Activated naive CD4-positive, alpha-beta T cell treated with anti-CD3 and anti-CD28 coated beads, Interleukin-2, amount 50 U/mL, for 72 hours (primary cell): ENCODE data around the gene RAB11FIP3. TPM values are rescaled to one million over a fixed set of nuclear protein-coding genes. Genes with fewer than 3 reads are reported as not detected.
"Not testable (repeated sequence)": the region's sequence is repeated elsewhere in the genome, so short reads cannot be mapped to it uniquely, and the experiment has no call there.

Experiments used
- ATAC-seq, 2 donors: fragments of 150-1000 bp; cut with Tn5 transposase; 2 replicates each; pipeline ENCODE4 v1.10.0; 2021; ENCODE audit warnings: mild to moderate bottlenecking in 2 of 2, moderate library complexity in 2 of 2
- DNase-seq, 2 donors: peaks; one replicate each; pipeline ENCODE4 v3.0.0; 2021 to 2022; ENCODE audit warnings: low spot score in 2 of 2
- H3K27ac Mint-ChIP-seq, 2 donors: one replicate each; pipeline ENCODE4 v1.8.0; 2022; ENCODE audit warnings: mild to moderate bottlenecking in 2 of 2, mixed read lengths in 2 of 2
- H3K36me3 Mint-ChIP-seq, 2 donors: one replicate each; pipeline ENCODE4 v1.8.0; 2022; ENCODE audit warnings: mixed read lengths in 2 of 2
- H3K9me3 Mint-ChIP-seq, 2 donors: one replicate each; pipeline ENCODE4 v1.8.0; 2022; ENCODE audit warnings: mixed read lengths in 2 of 2
- total RNA-seq, 2 donors: library from RNA; stranded (reverse); gene quantifications; one replicate each; pipeline ENCODE4 v1.2.3, GENCODE V29; 2022

RAB11FIP3 gene, protein sequence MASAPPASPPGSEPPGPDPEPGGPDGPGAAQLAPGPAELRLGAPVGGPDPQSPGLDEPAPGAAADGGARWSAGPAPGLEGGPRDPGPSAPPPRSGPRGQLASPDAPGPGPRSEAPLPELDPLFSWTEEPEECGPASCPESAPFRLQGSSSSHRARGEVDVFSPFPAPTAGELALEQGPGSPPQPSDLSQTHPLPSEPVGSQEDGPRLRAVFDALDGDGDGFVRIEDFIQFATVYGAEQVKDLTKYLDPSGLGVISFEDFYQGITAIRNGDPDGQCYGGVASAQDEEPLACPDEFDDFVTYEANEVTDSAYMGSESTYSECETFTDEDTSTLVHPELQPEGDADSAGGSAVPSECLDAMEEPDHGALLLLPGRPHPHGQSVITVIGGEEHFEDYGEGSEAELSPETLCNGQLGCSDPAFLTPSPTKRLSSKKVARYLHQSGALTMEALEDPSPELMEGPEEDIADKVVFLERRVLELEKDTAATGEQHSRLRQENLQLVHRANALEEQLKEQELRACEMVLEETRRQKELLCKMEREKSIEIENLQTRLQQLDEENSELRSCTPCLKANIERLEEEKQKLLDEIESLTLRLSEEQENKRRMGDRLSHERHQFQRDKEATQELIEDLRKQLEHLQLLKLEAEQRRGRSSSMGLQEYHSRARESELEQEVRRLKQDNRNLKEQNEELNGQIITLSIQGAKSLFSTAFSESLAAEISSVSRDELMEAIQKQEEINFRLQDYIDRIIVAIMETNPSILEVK
- total RNA-seq, result 10 to 100 TPM; 18.6 to 32.0 TPM

DNA sequence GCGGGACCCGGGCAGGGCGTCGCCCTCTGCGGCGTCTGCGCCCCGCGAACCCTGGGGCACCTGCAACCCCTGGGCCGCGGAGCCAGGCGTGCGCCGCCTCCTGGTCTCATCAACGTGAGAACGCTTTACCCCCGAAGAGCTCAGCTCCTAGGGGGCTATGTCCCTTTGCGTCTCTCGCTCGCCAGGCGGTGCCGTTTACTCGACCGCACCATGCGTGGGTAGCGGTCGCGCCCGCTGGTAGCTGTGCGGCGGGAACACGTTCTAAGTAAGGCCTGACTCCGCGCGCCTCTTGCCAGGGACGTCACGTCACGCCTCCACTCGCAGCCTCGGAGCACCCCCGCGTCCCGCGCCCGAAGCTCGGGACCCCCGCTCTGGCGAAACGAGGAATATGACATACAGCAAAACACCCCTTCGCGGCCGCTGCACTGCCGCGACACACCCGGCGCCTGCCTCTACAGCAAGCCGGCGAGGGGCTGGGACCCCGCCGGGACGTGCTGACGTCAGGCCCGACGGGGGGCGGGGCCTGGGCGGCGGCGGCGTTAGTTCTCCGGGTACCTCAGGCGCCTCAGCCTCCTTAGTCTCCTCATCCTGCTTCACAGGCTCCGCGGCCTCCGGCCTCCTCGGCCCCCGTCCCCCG lies at the start of gene RAB11FIP3:
RAB11FIP3 (plus strand) TSS at position 568 of the 637 bp plus-strand sequence. CDS start 358 bp downstream, outside the sequence.
- peak; percentile 85 to 89 for DNase-seq
- Mint-ChIP-seq H3K27ac (peak within 1 kb of the TSS; percentile 61 to 72), H3K9me3 (no peaks in the 10 kb centered on the region), H3K36me3 (peaks cover 0 to 6% of the 10 kb centered on the region in 2 donors)
- ATAC-seq, result peak; percentile 92 to 95

DNA sequence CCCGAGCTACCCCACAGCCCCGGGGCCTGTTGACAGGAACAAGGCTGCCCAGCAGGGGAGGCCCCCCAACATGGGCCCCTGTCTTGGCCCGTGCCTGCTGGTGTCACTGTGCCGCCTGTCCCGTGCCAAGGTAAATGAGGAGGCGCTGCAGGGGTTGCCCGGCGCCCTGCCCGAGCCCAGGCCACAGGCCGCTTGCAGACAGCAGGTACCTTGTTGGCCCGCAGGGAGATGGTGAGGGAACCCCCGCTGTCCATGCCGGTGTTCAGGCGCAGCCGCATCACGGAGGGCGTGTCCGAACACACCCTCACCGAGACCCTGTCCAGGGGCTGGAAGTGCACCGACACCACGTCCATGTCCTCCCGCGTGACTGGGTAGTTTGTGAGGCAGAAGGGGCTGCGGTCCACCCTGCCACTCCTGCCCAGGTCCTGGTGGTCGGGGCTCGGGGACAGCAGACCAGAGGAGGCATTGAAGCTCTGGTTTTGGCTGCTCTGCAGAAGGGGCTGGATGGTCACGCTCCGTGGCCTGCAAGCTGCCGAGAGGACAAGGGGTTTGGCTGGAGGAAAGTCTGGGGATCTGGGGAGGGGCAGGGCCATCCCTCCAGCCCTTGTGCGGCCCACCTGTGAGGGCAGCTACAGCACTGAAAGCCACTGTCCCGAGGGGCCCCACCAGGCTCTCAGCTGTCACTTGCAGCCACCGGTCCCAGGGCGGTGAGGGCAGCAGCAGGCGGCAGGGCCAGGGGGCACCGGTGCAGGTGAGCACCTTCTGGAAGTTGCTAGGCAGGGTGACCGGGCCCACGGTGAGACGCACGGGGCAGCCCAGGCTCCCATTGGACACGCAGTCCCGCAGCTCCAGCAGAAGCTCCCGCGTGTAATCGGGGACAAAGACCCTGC lies 49.3 kb upstream of the RAB11FIP3 start:
- H3K9me3 Mint-ChIP-seq, result no peaks in the 10 kb centered on the region
- no peaks in the 10 kb centered on the region for H3K36me3 Mint-ChIP-seq
- ATAC-seq (no peak), DNase-seq (no peak)
- H3K27ac Mint-ChIP-seq, result no peak overlapping the region

DNA sequence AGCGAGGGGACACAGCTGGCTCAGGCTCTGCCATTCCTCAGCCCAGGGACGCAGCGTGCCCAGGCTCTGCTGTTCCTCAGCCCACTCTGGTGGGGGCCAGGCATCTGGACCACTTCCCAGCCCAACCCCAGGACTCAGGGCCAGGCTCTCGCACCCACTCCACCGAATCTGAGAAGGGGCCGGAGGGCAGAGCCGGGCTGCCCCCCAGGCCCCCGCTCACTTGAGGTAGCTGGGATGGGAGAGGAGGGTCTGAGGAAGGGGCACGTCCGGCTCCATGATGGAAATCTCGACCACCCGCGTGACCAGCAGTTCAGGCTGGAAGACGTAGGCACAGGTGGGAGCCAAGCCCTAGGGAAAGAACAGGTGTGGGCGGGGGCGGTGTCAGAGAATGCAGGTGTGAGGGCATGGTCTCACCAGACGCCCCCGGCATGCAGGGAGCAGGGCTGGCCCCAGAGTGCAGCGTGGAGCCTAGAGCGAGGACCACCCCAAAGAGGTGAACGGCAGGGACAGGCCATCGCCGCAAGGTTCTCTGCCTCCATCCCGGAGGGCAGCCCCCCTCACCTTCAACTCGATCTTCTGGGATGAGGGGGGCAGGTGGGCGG lies 48.5 kb upstream of the RAB11FIP3 start:
- no peaks in the 10 kb centered on the region for H3K9me3 Mint-ChIP-seq
- no peaks in the 10 kb centered on the region for H3K36me3 Mint-ChIP-seq
- no peak overlapping the region for H3K27ac Mint-ChIP-seq
- ATAC-seq (no peak), DNase-seq (no peak)

DNA sequence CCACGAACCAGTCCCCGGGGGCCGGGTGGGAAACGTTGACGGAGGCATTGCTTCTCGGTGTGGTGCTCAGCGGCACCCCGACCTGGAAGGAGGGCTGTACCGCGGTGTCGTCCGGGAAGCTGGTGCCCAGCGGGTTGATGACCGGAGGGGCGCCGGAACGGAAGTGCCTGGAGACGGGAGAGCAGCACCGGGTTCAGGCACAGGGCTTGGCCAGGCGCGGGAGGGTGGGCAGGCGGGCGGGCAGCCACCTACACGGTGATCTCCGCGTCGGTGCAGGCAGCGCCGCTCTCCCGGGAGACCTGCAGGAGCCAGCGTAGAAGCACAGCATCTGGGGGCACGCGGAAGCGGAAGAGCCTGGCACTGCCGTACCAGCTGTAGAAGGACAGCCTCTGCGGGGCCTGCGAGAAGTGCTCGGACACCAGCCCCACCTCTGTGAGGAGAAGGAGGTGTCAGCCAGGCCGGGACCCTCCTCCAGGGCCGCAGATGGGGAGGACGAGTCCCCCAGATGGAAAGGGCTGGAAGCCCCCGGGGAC lies 48.0 kb upstream of the RAB11FIP3 start:
- Mint-ChIP-seq H3K27ac (no peak overlapping the region), H3K9me3 (no peaks in the 10 kb centered on the region), H3K36me3 (no peaks in the 10 kb centered on the region)
- DNase-seq, result no peak
- ATAC-seq, result no peak

DNA sequence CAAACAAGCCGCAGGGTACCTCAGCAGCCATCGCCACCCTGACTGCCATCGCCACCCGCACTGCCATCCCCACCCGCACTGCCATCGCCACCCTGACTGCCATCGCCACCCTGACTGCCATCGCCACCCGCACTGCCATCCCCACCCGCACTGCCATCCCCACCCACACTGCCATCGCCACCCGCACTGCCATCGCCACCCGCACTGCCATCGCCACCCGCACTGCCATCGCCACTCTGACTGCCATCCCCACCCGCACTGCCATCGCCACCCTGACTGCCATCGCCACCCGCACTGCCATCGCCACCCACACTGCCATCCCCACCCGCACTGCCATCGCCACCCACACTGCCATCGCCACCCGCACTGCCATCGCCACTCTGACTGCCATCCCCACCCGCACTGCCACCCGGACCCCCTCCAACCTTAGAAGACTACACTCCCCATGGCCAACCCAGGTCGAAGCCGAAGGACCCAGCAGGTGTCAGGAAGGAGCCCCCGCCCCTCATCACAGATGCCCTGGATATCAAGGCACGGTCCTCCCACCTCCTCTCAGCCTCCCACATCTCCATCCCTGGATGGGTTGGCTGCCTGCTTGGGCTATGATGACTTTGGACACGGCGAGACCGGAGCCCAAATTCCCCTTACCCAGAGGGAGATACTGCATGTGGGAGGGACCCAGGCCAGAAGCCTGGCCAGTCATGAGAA lies 47.2 kb upstream of the RAB11FIP3 start:
- H3K9me3 Mint-ChIP-seq, H3K27ac Mint-ChIP-seq, ATAC-seq, DNase-seq, H3K36me3 Mint-ChIP-seq: not testable (repeated sequence)

DNA sequence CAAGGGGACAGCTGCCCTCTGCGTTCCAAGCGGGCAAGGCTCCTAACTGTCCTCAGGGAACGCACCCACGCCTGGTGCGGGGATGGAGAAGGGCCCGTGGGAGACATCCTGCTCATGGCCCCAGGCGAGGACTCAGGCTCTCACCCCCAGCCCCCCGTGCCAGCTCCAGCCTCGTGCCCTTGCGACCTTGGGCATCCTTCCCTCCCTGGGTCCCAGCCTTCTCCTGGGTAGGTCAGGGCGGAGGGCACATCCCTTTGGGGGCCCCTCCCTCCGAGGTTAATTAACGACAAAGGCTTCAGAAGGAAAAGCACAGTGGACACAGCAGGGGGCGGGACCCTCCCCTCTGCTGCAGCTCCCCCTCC lies 46.6 kb upstream of the RAB11FIP3 start:
- ATAC-seq (no peak), DNase-seq (no peak)
- Mint-ChIP-seq H3K9me3 (no peaks in the 10 kb centered on the region), H3K27ac (no peak overlapping the region), H3K36me3 (no peaks in the 10 kb centered on the region)

DNA sequence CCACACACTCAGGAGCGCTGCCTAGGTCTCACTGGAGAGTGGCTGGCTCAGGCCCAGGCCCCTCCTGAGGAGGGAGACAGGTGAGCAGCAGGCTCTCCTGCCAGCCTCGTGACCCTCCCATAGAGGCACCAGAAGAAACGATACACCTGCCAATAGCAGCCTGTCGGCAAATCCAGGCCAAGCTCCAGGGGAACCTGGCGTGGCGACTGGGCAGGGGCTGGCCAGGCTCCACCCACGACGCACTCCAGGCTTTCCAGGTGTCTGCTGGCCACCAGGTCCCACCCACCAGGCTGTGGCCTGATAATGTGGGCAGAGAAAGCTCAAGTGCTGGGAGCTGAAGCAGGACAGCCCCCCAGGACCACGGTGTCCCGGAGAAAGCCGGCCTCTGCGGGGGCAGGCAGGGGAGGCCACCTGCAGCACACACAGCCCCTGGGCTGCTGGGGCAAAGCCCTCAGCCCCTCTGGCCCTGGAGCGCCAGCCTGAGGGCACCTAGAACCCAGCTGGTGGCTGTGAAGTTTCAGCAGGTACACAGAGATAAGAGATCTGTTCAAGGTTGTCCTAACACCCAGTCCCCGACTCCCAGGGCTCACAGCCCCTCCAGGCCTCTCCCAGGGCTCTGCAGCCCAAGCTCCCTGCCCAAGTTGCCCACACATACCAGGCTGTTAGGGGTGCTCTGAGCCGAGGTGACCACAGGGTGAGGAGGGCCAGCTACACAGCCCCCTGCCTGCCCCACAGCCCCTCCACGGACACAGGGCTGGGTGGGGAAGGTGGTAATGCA lies 46.1 kb upstream of the RAB11FIP3 start:
- Mint-ChIP-seq H3K9me3 (no peaks in the 10 kb centered on the region), H3K27ac (peak overlapping the region in 1 of 2 donors; percentile 64), H3K36me3 (no peaks in the 10 kb centered on the region)
- ATAC-seq (no peak), DNase-seq (no peak)

DNA sequence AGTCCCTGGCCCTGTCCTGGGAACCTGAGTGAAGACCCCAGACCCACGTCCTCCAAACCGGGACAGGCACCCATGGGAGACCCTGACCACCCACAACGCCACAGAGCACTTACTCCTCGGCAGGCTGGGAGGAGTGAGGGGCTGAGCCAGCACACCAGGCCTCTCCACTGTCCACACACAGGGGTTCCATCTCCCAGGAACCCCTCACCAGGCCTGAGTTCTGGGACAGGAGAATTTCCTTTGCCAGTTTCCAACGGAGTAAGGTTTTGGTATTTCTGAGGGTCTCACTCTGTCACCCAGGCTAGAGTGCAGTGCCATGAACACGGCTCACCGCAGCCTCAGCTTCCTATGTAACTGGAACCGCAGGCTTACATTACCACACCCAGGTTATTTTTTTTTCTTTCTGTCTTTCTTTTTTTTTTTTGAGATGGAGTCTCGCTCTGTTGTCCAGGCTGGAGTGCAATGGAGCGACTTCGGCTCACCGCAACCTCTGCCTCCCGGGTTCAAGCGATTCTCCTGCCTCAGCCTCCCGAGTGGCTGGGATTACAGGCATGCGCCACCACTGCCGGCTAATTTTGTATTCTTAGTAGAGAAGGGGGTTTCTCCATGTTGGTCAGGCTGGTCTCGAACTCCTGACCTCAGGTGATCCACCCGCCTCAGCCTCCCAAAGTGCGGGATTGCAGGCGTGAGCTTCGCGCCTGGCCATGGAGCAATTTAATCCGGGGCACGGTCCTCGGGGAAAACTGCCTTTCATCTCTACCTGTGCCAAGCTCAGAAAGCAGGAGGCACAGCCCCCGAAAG lies 45.3 kb upstream of the RAB11FIP3 start:
- Mint-ChIP-seq H3K36me3 (no peaks in the 10 kb centered on the region), H3K9me3 (no peaks in the 10 kb centered on the region), H3K27ac (peak overlapping the region; percentile 60 to 64)
- DNase-seq (no peak), ATAC-seq (no peak)

DNA sequence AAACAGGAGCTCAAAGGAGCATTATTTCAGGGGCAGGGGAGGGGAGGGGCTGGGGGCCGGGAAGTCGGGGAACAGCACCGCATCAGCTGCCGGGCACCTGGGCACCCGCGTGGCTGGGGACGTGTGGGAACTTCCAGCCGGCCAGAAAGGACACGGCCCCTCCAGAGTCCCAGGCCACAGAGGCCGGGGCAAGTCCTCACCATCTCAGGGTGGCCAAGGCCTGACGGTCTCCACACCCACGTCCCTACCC lies 44.8 kb upstream of the RAB11FIP3 start:
- no peak for ATAC-seq

DNA sequence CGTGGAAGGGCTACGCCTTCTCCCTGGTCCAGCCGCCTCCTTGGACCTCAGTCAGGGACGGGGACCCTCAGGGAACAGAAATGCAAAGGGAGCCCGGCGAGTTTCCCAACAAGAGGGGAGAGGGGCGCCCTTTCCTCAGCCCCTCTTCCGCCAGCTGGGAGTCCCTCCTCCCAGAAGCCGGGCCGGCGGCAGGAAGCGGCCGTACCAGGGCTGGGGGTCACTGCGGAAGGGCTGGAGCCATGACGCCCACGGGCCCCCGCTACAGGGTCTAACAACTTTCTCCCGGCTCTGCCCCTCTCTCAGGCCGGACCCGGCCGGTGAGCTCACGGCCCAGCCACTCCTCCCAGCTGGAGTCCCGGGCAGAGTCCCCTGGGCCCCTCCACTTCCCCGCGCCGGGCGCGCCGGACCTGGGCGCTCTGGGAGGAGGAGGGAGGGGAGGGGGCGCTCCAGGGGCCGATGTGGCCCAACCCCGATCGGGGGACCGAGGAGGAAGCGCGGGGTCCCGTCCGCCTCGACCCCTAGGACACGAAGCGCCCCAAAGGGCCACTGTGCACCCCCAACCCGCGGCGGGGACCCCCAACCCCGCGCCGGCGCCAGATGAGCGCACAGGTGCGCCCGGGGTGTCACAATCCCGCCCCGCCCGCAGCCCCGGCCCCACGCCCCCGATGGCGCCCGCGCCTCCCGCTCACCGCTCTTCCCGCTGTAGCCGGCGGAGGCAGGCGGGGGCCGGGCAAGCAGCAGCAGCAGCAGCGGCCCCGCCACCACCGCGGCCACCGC lies 44.2 kb upstream of the RAB11FIP3 start:
- no peaks in the 10 kb centered on the region for H3K36me3 Mint-ChIP-seq
- no peak for DNase-seq

More for the DNA sequence above, 44.8 kb upstream of the RAB11FIP3 start:
- Mint-ChIP-seq H3K36me3 (no peaks in the 10 kb centered on the region), H3K27ac (peak overlapping the region in 1 of 2 donors; percentile 64), H3K9me3 (no peaks in the 10 kb centered on the region)
- DNase-seq, result no peak

DNA sequence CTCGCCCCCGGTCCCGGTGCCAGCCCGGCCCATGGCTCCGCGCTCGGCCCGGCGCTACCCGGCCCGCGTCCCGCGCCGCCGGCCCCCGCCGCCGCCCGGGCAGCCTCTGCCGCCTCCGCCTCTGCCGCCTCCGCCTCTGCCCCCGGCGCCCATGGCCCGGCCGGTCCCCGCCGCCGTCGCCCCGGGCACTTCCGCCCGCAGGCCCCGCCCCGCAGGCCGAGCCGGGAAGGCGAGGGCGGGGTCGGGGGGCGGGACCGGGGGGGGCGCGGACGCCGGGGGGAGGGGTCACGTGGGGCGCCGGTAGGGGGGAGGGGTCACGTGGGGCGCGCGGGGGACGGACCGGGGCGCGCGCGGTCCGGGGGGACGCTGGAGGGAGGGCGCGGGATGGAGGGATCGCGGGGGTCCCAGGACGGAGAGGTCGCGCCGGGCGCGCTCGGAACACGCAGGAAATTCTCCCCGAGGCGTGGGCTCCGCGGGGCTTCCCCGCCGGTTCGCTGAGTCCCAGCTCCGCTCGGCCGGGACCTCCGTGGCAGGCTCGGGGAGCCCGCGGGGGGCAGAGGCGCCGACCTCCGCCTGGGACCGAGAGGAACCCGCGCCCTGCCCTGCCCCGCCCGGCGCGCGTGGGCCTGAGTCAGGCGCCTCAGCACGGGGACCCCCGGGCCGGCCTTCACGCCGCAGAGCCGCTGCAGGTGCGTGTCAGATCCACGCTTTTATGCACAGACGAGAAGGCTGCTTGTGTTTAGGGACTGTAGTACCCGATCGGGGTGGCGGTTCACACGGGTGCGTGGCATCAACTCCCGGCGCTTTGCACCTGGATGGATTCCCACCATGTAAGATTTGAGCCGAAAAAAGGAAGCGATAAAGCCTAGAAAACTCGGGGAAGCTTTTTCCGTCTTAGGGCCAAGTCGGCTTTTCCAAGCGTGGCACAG lies 43.4 kb upstream of the RAB11FIP3 start, which contains the start of gene PGAP6:
PGAP6 (minus strand) TSS at position 190 of the 929 bp plus-strand sequence; CDS start at position 33, 157 bp downstream.
- ATAC-seq (peak; percentile 38 to 81), DNase-seq (peak in 1 of 2 donors; percentile 70)
- Mint-ChIP-seq H3K27ac (peak within 1 kb of the TSS in 1 of 2 donors; percentile 77), H3K36me3 (no peaks in the 10 kb centered on the region), H3K9me3 (no peaks in the 10 kb centered on the region)

More for the DNA sequence above, 44.2 kb upstream of the RAB11FIP3 start:
- no peak overlapping the region for H3K27ac Mint-ChIP-seq
- H3K9me3 Mint-ChIP-seq, result no peaks in the 10 kb centered on the region
- peak; percentile 13 to 48 for ATAC-seq

DNA sequence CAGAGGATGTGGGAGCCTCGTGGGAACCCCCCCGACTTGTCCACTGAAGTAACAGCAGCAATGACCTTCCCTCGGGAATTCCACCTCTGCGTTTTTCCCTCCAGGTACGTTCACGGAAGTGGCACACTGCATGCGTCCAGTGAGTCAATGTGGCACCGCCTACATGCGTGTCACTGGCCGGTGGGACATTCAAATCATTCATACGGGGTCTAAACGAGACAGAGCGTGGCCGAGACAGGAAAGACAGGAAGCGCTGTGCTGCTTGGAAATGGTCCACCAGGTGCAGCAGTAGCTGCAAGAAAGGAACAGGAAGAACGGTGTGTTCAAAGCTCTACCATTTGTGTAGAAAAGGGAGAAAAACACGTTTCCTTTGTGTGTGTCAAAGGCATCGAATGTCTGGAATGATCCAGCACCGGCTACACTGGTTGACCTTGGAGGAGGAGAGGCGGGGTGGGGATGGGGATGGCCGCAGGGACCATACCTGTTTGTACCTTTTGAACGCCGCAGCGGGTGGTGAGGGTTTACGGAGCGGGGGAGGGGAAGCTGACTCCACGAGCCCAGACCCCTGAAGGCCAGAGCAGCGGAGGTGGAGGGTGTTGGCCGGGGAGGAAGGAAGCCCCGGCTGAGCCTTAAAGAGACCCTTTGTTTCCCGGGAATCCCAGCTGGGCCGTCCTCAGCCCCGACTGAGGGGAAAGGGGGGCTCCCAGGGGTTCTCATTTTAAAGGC lies 42.0 kb upstream of the RAB11FIP3 start:
- Mint-ChIP-seq H3K36me3 (no peaks in the 10 kb centered on the region), H3K9me3 (no peaks in the 10 kb centered on the region), H3K27ac (peak overlapping the region in 1 of 2 donors; percentile 77)
- peak; percentile 59 to 87 for ATAC-seq
- peak in 1 of 2 donors; percentile 83 for DNase-seq
